AG04450 (cell line): Measurements from ENCODE around the gene OR1E2. TPM values are rescaled to one million over a fixed set of nuclear protein-coding genes. Genes with fewer than 3 reads are reported as not detected.
"Not testable (repeated sequence)": the region's sequence is repeated elsewhere in the genome, so short reads cannot be mapped to it uniquely, and the experiment has no call there.

Experiments used
- CTCF ChIA-PET: fragments of 300-600, 350-600 bp; formaldehyde crosslinking; extraction: SDS; loops from one replicate; lab custom pipeline; 2022; ENCODE audit warnings: antibody characterized with exemption, inconsistent platforms; lab: Charles Lee
- POLR2A ChIA-PET: fragments of 350-600 bp; formaldehyde crosslinking; extraction: SDS; loops from one replicate; lab custom pipeline; 2021; ENCODE audit warnings: antibody characterized with exemption, inconsistent platforms; lab: Yijun Ruan, JAX
- DNase-seq: peaks from one replicate; pipeline ENCODE4 v3.0.0-alpha.2; 2011; ENCODE audit warnings: low read depth, low spot score
- H3K27ac ChIP-seq: one replicate; pipeline ENCODE4 v1.5.1; 2012; ENCODE audit warnings: low read depth, low read length, control low read depth
- H3K27me3 ChIP-seq: one replicate; pipeline ENCODE4 v1.6.0; 2012; ENCODE audit warnings: low read length; ENCODE audit not compliant: control insufficient read depth, insufficient read depth
- H3K4me3 ChIP-seq: 2 replicates; pipeline ENCODE4 v1.5.1; 2011; ENCODE audit warnings: mild to moderate bottlenecking, low read depth, low read length, control low read depth
- H3K9me3 ChIP-seq: 2 replicates; pipeline ENCODE4 v1.5.1; 2012; ENCODE audit warnings: low read length; ENCODE audit not compliant: control insufficient read depth, insufficient read depth
- polyA plus RNA-seq: library from polyadenylated mRNA; depleted of rRNA; stranded (reverse); fragments of >200 nt; gene quantifications from 2 replicates; pipeline ENCODE4 v1.2.3, GENCODE V29; 2011
- TF ChIP-seq, protein P1 (sequence below): IDR thresholded peaks from 2 replicates; pipeline ENCODE4 v1.5.1; 2011; ENCODE audit warnings: low read depth, low read length, control low read depth, inconsistent platforms

Gene OR1E2
- polyA plus RNA-seq, 1 experiment: not detected

DNA sequence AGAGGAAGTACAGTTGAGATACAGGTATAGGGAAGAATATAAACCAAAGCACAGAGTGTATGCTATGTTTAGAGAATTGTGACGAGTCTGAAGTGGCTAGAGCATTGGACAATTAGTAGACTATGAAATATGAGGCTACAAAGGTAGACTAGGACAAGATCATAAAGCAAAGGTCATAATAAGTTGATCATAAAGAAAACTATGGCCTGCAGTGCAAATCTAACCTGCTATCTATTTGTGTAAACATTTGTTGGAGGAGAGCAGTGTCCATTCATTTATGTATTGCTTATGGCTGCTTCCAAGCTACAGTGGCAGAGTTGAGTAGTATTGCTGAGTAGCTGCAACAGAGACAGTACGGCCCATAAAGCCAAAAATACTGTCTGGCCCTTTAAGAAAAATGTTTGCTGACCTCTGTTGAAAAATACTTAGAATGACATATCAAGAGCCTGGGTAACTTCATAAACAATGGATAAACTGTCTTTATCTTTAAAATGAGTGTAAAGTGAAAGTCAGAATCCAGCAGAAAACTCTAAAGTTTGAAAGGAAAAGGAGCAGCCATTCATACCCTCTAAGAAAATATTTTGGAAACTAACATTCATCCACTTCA lies 14.5 kb upstream of the OR1E2 start:
- no peak overlapping the region for H3K27ac ChIP-seq
- H3K27me3 ChIP-seq: no peaks in the 10 kb centered on the region
- ChIA-PET CTCF (no interaction called here), POLR2A (no interaction called here)
- TF ChIP-seq, protein P1, sequence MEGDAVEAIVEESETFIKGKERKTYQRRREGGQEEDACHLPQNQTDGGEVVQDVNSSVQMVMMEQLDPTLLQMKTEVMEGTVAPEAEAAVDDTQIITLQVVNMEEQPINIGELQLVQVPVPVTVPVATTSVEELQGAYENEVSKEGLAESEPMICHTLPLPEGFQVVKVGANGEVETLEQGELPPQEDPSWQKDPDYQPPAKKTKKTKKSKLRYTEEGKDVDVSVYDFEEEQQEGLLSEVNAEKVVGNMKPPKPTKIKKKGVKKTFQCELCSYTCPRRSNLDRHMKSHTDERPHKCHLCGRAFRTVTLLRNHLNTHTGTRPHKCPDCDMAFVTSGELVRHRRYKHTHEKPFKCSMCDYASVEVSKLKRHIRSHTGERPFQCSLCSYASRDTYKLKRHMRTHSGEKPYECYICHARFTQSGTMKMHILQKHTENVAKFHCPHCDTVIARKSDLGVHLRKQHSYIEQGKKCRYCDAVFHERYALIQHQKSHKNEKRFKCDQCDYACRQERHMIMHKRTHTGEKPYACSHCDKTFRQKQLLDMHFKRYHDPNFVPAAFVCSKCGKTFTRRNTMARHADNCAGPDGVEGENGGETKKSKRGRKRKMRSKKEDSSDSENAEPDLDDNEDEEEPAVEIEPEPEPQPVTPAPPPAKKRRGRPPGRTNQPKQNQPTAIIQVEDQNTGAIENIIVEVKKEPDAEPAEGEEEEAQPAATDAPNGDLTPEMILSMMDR: no peak
- H3K9me3 ChIP-seq: no peaks in the 10 kb centered on the region
- H3K4me3 ChIP-seq: no peak overlapping the region
- no peak for DNase-seq

- Histone ChIP-seq H3K27me3 (no peaks in the 10 kb centered on the region), H3K27ac (no peak overlapping the region), H3K9me3 (no peaks in the 10 kb centered on the region), H3K4me3 (no peak overlapping the region)
- ChIA-PET POLR2A (no interaction called here), CTCF (no interaction called here)
- TF ChIP-seq, protein P1: no peak
- DNase-seq: no peak
Measured at GRCh38 chr17:3447625-3448024, 14.0 kb upstream of the OR1E2 start.

DNA sequence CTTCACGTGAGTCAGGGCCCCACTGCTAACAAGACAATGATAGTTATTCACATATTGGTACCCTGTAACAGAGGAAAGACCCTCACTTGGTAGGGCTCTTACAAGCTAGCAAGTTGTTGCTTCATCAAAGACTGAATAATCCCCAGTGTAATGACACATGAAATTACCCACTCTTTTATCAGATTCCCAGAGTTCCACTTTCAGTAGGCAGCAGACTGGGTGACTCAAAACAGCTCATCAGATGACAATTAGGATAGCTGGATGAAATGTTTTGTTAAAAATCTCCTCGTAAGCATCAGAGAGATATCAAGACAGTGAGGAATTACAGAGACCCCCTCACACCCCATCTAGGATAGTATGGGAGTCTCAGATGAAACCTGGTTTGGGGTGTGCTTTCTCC lies 6.8 kb upstream of the OR1E2 start:
- CTCF ChIA-PET: no interaction called here
- POLR2A ChIA-PET: no interaction called here
- no peak for DNase-seq

DNA sequence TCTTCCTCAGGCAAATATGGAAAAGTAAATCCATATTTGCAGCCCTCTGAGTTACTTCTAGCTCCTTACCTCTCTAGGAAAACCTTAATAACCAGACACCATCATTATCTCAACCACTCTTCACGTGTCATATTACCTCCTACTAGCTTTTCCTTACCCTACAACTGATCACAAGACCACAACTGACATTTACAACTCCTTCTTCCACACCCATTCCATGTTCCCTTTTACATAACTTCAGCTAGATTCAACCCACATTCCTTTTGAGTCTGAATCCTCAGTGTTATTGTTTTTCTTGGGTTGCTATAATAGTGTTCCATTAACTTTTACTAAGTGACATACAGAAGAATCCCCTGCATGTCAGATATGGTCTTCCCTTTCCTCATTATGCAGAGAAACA lies 4.7 kb upstream of the OR1E2 start:
- H3K4me3 ChIP-seq: no peak overlapping the region
- H3K9me3 ChIP-seq: no peaks in the 10 kb centered on the region; the same call in 1 of the 2 replicates
- DNase-seq: no peak
- POLR2A ChIA-PET: no interaction called here
- TF ChIP-seq, protein P1: no peak
- H3K27ac ChIP-seq: no peak overlapping the region
- no peaks in the 10 kb centered on the region for H3K27me3 ChIP-seq
- CTCF ChIA-PET: no interaction called here

More for the DNA sequence above, 6.8 kb upstream of the OR1E2 start:
- Histone ChIP-seq H3K27me3 (no peaks in the 10 kb centered on the region), H3K4me3 (no peak overlapping the region), H3K27ac (no peak overlapping the region), H3K9me3 (no peaks in the 10 kb centered on the region; the same call in 1 of the 2 replicates)
- TF ChIP-seq, protein P1: no peak

GRCh38 chr17:3433215-3433614 lies 426 bp downstream of the OR1E2 start:
- CTCF ChIA-PET, POLR2A ChIA-PET: not testable (repeated sequence)

More at GRCh38 chr17:3433215-3433614, 426 bp downstream of the OR1E2 start:
- H3K4me3 ChIP-seq, H3K27me3 ChIP-seq, H3K9me3 ChIP-seq, H3K27ac ChIP-seq, DNase-seq: not testable (repeated sequence)
